ENCODE data around the gene UBE2G2.

GRCh38 chr21:44732956-44733355 is 68.7 kb downstream of the UBE2G2 start:
- TF ChIP-seq CTCF (IDR thresholded peaks at IDR 0.05) (no peak), POLR2A (IDR thresholded peaks at IDR 0.05) (no peak)
